Skeletal muscle tissue (tissue), 4 donors: Measurements from ENCODE around the gene BCAS4. TPM values are rescaled to one million over a fixed set of nuclear protein-coding genes. Genes with fewer than 3 reads are reported as not detected.
"Not testable (repeated sequence)": the region's sequence is repeated elsewhere in the genome, so short reads cannot be mapped to it uniquely, and the experiment has no call there.

Source experiments
- H3K27ac ChIP-seq: one replicate; pipeline ENCODE4 v1.7.0; 2013; ENCODE audit warnings: mild to moderate bottlenecking, low read depth, low read length, inconsistent platforms
- H3K27me3 ChIP-seq, 3 donors: one replicate each; pipeline ENCODE4 v1.7.0; 2013; ENCODE audit warnings: low read length in 3 of 3; ENCODE audit not compliant: control insufficient read depth in 3 of 3, insufficient read depth in 3 of 3
- H3K36me3 ChIP-seq, 3 donors: one replicate each; pipeline ENCODE4 v1.7.0; 2013; ENCODE audit warnings: low read length in 3 of 3; ENCODE audit not compliant: control insufficient read depth in 3 of 3, insufficient read depth in 3 of 3
- H3K4me1 ChIP-seq, 3 donors: one replicate each; pipeline ENCODE4 v1.7.0; 2013; ENCODE audit warnings: low read length in 3 of 3, mild to moderate bottlenecking in 3 of 3; ENCODE audit not compliant: control insufficient read depth in 3 of 3, insufficient read depth in 3 of 3
- H3K4me3 ChIP-seq, 3 donors: one replicate each; pipeline ENCODE4 v1.7.0; 2013; ENCODE audit warnings: low read length in 3 of 3
- H3K9ac ChIP-seq, 3 donors: one replicate each; pipeline ENCODE4 v1.7.0; 2013; ENCODE audit warnings: low read length in 3 of 3, mild to moderate bottlenecking in 3 of 3, moderate library complexity in 2 of 3, low read depth in 1 of 3
- H3K9me3 ChIP-seq, 3 donors: one replicate each; pipeline ENCODE4 v1.7.0; 2013; ENCODE audit warnings: low read length in 3 of 3; ENCODE audit not compliant: control insufficient read depth in 3 of 3
- total RNA-seq: library from RNA; depleted of rRNA; stranded (reverse); fragments of >200 nt; gene quantifications from one replicate; pipeline ENCODE4 v1.2.3, GENCODE V29; 2014
- donor health status: Osteomylitis.

Gene BCAS4
- total RNA-seq, 1 donor from 2014 or later: 1.0 TPM

DNA sequence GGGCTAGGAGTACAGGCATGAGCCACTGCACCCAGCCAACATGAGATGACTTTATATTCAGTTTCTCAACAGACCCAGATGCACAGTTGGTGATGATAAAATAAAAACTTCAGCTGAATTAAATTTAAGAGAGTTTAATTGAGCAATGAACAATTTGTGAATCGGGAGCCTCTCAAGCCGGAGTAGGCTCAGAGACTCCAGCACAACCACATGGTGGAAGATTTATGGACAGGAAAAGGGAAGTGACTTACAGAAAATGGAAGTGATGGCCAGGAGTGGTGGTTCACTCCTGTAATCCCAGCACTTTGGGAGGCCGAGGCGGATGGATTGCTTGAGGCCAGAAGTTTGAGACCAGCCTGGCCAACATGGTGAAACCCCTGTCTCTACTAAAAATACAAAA lies 10.4 kb upstream of the BCAS4 start:
- Histone ChIP-seq H3K4me3 (no peak overlapping the region), H3K27me3 (no peaks in the 10 kb centered on the region)

DNA sequence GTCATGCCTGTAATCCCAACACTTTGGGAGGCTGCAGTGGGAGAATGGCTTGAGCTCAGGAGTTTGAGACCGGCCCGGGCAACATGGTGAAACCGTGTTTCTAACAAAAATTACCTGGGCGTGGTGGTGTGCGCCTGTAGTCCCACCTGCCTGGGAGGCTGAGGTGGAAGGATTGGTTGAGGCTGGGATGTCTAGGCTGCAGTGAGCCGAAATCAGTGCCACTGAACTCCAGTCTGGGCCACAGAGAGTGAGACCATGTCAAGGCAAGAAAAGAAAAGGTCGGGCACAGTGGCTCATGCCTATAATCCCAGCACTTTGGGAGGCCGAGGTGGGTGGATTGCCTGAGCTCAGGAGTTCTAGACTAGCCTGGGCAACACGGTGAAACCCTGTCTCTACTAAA lies 8.2 kb upstream of the BCAS4 start:
- H3K27ac ChIP-seq: no peak overlapping the region
- H3K27me3 ChIP-seq: no peaks in the 10 kb centered on the region
- no peak overlapping the region for H3K4me3 ChIP-seq
- no peaks in the 10 kb centered on the region for H3K36me3 ChIP-seq
- H3K9me3 ChIP-seq: no peaks in the 10 kb centered on the region
- H3K9ac ChIP-seq: no peak overlapping the region
- H3K4me1 ChIP-seq: peaks cover 6 to 9% (median 8%) of the 10 kb centered on the region in 3 donors

More for the DNA sequence above, 10.4 kb upstream of the BCAS4 start:
- Histone ChIP-seq H3K9me3 (no peaks in the 10 kb centered on the region), H3K27ac (no peak overlapping the region), H3K4me1 (peaks cover 0 to 2% (median 0%) of the 10 kb centered on the region in 3 donors), H3K36me3 (no peaks in the 10 kb centered on the region), H3K9ac (no peak overlapping the region)

DNA sequence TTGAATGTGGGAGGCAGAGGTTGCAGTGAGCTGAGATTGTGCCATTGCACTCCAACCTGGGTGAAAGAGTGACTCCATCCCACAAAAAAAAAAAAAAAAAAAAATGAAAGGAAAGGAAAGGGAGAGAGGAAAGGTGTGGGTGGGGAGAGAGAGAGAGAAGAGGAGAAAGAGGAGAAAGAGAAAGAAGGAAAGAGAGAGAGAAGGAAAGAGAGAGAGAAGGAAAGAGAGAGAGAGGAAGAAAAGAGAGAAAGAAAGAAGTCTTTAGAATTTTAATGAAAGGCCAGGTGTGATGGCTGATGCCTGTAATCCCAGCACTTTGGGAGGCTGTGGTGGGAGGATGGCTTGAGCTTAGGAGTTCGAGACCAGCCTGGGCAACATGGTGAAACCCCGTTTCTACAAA lies 7.7 kb upstream of the BCAS4 start:
- no peaks in the 10 kb centered on the region for H3K27me3 ChIP-seq

DNA sequence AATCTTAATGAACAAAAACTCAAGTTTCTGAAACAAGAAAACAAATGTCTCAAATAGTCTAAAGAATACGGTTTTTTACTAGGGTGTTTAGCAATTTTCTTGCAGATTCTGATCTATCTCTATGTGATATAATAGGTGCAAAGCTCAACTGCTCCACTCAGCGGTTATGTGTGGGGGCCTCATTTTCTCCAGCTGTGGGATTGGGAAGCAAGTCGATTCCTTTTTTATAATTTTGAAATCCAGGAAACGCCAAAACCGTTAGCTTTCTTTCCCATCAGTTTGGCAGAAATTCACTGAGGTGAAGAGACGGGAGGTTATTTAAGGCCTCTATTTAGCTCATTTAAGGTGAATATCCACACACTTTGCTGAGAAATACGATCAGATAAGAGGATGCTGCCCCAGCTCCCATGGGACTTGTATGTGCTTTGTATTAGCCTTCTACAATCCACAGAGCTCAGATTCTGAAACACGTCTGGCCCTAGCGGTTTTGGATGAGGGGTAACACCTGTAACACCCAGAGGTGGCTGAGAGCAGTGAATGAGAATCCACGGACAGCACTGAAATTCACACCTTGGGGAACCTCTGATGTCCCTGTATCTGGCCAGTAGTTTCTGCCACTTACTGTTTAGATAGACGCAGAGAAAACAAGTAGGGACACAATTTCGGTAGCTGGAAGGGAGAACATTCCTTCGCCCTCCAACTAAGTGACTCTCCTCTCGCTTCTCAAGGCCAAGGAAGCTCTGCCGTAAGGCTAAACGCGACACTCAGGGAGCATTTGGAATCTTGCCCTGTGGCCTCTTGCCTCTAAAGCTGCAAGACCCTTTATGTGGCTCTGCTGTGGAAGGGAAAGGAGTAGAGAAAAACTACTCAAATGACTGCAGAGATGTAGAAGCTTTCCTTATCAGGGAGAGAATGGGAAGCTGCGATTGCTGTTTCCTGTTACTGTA lies 6.5 kb upstream of the BCAS4 start:
- peaks cover 0 to 4% (median 0%) of the 10 kb centered on the region in 3 donors for H3K27me3 ChIP-seq
- H3K4me3 ChIP-seq: no peak overlapping the region
- peak overlapping the region; percentile 14 for H3K27ac ChIP-seq
- H3K9ac ChIP-seq: no peak overlapping the region
- H3K9me3 ChIP-seq: no peaks in the 10 kb centered on the region
- H3K4me1 ChIP-seq: peaks cover 6 to 9% (median 8%) of the 10 kb centered on the region in 3 donors
- H3K36me3 ChIP-seq: no peaks in the 10 kb centered on the region

More for the DNA sequence above, 7.7 kb upstream of the BCAS4 start:
- Histone ChIP-seq H3K4me3 (no peak overlapping the region), H3K36me3 (no peaks in the 10 kb centered on the region), H3K9ac (no peak overlapping the region), H3K4me1 (peaks cover 6 to 9% (median 8%) of the 10 kb centered on the region in 3 donors), H3K9me3 (no peaks in the 10 kb centered on the region), H3K27ac (no peak overlapping the region)

DNA sequence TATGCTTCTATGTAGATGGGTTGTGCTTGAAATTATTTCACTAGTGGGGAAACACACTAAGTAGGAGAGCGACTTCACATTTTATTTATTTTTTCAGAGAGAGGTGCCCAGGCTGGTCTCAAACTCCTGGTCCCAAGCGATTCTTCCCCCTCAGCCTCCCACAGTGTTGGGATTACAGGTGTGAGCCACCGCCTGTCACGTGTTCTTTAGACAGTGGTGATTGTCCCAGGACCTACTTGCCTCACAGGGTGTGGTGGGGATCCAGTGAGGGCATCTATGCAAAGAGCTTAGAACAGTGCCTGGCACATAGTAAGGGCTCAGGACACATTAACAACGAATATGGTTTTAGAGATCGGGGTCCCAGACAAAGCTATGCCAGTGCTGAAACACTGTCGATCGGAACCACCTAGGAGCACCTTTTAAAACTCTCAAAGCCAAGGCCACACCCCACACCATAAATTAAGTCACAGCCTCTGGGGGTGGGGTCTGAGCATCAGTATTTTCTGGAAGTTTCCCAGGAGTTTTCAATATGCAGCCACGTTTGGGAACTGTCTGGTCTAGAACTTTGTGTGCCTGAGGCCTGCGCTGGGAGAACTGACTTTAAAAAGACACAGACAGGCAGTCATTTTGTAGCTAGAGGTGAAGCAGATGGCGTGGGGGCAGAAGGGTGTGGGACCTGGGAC lies 4.8 kb upstream of the BCAS4 start:
- H3K9me3 ChIP-seq: no peaks in the 10 kb centered on the region
- H3K27ac ChIP-seq: no peak overlapping the region
- H3K4me1 ChIP-seq: peaks cover 6 to 14% (median 8%) of the 10 kb centered on the region in 3 donors
- H3K27me3 ChIP-seq: peaks cover 0 to 4% (median 0%) of the 10 kb centered on the region in 3 donors
- peak overlapping the region in 1 of 3 donors; percentile 76 for H3K9ac ChIP-seq
- no peaks in the 10 kb centered on the region for H3K36me3 ChIP-seq
- peak overlapping the region in 1 of 3 donors; percentile 58 for H3K4me3 ChIP-seq

DNA sequence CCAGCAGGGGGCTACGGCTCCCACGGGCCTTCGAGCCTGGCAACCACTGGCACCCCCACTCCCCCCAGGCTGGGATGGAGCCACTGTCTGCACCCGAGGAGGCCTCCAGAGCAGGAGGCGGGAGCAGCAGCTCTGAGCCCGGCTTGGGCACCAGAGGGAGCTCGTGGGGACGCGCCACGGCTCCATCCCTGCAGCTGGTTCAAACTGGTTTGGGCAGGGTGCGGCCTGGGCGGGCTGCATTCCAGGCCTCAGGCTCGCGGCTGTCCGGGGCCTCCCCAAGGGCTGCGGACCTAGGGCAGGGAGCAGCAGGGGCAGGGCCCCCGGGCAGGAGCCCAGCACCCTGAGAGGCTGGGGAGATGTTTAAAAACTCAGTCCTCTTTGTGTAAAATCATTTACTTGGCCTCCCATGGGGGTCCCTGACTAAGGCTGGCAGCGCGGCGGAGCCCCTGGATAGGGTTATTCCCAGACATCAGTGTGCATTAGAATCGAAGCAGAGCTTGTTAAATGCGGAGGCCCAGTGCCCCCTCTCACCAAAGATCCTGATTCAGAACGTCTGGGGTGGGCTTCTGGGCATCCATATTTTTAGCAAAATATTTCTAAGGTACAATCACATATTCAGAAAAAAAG lies 4.1 kb upstream of the BCAS4 start:
- peaks cover 6 to 14% (median 8%) of the 10 kb centered on the region in 3 donors for H3K4me1 ChIP-seq
- no peaks in the 10 kb centered on the region for H3K36me3 ChIP-seq
- H3K27me3 ChIP-seq: peaks cover 0 to 4% (median 0%) of the 10 kb centered on the region in 3 donors
- H3K27ac ChIP-seq: no peak overlapping the region
- peak overlapping the region in 2 of 3 donors; percentile 20 to 58 for H3K4me3 ChIP-seq
- H3K9ac ChIP-seq: peak overlapping the region; percentile 59 to 76 (median 62)
- H3K9me3 ChIP-seq: no peaks in the 10 kb centered on the region

DNA sequence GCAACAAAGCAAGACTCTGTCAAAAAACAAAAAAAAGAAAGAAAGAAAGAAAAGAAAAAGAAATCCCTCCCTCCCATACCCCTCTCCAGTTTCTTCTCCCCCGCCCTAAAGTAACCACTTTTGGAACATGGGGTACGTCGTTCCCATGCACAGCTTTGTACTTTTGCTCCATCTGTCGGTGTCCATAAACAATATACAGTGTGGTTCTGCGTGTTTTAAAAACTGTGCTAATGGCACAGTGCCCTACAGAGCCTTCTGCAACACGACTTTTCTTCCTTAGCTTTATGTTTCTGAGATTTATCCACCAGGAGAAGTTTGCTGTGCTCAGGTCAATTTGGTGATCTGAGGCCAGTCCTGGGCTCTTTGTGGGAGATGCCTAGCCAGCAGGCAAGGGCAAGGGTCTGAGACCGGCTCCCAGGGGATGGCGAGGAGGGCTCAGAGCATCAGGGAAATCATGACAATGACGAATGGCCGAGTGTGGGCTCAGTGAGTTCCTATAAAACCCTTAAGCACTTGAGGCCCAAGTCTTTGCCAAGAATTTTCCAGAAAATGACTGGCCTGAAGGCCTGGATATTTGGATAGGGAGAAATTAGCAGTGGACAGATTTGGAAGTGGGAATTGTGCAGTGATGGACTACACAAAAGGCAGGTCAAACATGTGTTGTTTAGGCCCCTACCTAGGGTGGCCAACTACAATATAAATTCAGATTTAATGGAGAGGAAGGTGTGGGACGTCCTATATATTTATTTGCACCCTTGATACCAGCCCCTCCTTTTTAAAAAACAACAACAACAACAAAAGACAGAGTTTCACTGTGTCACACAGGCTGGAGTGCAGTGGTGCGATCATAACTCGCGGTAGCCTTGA lies 1.9 kb upstream of the BCAS4 start:
- no peaks in the 10 kb centered on the region for H3K9me3 ChIP-seq
- H3K27ac ChIP-seq: no peak overlapping the region
- no peak overlapping the region for H3K4me3 ChIP-seq
- no peaks in the 10 kb centered on the region for H3K36me3 ChIP-seq
- peaks cover 0 to 4% (median 0%) of the 10 kb centered on the region in 3 donors for H3K27me3 ChIP-seq
- H3K4me1 ChIP-seq: peaks cover 6 to 14% (median 8%) of the 10 kb centered on the region in 3 donors
- H3K9ac ChIP-seq: no peak overlapping the region

DNA sequence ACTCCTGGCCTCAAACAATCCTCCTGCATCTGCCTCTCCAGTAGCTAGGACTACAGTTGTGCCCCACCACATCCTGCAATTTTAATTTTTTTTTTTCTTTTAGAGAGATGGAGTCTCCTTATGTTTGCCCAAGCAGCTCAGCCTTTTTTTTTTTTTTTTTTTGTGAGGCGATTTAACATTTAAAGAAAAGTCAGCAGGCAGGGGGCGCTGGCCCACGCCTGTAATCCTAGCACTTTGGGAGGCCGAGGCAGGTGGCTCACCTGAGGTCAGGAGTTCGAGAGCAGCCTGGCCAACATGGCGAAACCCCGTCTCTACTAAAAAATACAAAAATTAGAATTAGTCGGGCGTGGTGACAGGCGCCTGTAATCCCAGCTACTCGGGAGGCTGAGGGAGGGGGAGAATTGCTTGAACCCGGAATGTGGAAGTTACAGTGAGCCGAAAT lies 1.3 kb upstream of the BCAS4 start:
- not testable (repeated sequence) for H3K9ac ChIP-seq, H3K4me3 ChIP-seq, H3K27ac ChIP-seq, H3K9me3 ChIP-seq, H3K27me3 ChIP-seq, H3K36me3 ChIP-seq
- H3K4me1 ChIP-seq: peaks cover 3 to 14% (median 8%) of the 10 kb centered on the region in 3 donors
